HT1080 (cell line): ENCODE measurements around the gene SUN2. TPM values are rescaled to one million over a fixed set of nuclear protein-coding genes. Genes with fewer than 3 reads are reported as not detected.

Experiments used
- DNase-seq: peaks from one replicate; pipeline ENCODE4 v3.0.0-alpha.2; 2015; ENCODE audit warnings: low read depth
- total RNA-seq: library from RNA; depleted of rRNA; stranded (reverse); fragments of >200 nt; shearing (Covaris generic); gene quantifications from 2 replicates; pipeline ENCODE4 v1.2.3, GENCODE V29; 2014

The SUN2 gene
- total RNA-seq, 1 experiment from 2014 or later: 87.9 TPM

DNA sequence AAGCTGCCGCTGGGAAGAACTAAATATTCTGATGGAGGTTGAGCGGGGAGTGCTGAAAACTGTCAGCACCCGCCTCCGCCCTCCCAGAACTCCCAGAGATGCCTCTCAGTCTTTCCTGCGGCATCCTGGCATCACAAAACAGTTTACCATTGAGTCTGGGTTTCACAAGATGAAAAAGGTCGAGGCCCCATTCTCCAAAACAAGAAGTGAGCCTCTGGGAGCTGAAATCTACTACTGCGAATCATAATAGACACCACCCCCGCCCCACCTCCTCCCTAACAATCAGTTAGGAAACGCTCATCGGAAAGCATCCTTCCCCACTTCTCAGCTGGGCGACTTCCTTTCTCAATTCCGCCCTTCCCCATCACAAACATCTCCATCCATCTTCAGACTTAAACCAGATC is 1.0 kb downstream of the SUN2 start:
- no peak for DNase-seq

DNA sequence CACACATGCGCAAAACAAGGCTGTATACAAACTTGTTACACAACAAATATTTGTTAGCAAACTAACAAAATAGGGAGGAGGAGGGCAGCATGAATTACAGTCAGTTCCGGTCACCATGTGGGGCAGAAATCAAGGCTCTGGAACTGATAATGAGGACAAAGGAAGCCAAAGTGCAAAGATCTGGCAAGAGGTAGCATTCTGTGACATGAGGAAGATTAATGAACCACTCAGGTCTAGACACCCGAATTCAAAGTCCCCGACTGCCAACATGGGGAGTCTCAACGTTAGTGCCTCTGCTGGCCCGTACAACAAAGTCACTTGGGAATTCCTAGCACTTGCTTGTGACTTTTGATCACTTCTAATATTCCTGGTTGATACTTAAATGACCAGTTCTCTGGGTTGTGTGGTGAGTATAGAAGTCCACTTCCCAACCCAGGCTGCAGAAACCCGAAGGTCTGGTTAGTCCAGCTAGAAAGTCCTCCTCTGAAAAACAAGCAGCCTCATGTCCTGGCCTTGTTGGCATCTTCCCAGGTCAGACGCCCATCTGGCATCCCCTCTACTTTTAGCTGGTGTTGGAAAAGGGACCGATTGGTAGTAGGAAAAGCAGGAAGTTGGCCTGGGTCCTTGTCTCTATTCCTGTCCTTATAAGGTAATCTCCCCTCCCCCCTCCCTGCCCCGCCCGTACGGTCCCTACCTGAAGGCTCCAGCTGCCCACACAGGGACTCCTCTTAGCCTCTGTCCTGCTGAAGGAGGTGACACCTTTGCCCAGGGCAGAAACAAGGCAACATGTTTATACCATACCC is 1.6 kb downstream of the SUN2 start:
- DNase-seq: no peak

DNA sequence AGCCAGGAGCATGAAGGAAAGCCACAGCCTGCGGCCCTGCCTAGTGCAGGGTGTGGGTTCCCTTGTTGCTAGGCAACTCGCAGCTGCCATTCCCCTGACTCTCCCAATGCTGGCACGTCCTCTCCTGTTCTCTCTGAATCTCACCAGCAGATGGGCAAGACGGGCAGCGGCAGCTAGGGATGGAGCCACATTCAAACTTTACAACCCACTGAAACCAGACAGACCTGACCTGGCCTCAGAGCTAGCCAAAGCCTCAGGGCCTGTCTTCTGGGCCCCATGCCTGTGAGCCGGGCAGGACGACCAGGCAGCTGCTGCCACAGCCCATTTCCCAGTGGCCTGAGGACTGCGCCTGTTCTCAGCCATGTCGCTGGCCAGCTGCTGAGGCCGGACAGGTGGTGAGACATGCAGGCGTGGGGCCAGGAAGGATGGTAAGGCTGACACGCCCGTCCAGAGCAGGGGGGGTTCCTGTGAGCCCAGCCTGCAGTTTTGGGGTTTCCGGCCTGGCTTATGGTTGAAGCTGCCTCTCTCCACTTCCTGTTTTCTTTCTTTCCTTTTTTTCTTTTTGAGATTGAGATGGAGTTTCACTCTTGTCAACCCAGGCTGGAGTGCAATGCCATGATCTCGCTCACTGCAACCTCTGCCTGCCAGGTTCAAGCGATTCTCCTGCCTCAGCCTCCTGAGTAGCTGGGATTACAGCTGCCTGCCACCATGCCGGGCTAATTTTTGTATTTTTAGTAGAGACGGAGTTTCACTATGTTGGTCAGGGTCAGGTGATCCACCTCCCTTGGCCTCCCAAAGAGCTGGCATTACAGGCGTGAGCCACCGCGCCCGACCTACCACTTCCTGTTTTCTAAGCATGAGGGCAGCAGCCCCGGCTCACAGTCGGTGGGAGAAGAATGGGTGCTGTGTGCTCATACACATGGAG is 4.1 kb downstream of the SUN2 start:
- no peak for DNase-seq

DNA sequence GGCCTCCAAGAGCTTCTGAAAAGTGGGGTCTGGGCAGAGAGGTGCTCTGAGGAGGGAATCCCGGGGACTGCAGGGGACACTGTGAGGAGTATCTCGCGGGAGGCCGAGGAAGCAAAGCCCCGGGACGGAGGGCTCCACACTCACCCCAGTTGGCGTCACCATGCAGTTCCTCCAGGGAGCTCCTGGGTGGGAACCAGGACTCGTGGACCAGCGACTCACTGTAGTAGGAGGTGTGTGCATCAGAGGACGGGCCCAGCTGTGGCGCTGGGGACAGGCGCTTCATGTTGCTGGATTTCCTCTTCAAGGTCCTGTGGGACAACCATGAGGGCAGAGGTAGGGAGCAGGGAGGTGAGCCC is 4.8 kb downstream of the SUN2 start:
- DNase-seq: no peak

DNA sequence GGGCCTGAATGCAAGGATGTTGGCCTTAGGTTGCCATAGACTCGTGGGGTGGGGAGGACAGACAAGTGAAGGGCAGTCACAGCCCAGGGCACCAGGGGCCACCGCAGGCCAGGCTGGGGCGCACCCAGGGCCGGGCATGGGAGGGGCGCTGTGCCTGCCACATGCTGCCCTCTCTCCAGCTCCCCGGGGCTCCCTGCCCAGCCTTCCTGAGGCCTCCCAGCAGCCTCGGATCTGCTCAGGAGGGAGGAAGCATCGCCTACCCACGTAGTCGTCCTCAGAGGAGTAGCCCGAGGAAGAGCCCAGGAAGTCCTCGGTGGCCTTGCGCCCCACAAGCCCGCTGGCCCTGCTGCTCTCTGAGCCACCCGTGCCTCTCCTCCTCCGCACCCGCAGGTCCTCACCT is 5.2 kb downstream of the SUN2 start:
- no peak for DNase-seq

DNA sequence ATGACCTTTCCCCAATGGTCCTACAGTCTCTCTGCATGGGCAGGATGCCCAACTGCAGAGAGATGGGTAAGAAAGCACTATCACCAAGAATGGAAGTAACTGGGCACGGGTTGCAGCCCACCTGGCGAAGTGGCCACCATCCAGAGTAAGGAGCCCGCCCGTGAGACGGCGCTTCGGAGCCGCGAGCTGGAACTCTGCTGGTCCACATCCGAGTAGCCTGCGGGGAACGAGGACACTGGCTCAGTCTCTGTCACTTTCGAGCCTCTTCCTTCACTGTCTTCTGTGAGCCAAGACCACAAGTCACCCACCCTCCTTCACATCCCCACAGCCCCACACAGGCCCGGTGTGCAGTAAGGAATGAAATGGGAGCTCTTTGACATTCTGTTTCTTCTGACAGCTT is 5.7 kb downstream of the SUN2 start:
- DNase-seq: no peak

DNA sequence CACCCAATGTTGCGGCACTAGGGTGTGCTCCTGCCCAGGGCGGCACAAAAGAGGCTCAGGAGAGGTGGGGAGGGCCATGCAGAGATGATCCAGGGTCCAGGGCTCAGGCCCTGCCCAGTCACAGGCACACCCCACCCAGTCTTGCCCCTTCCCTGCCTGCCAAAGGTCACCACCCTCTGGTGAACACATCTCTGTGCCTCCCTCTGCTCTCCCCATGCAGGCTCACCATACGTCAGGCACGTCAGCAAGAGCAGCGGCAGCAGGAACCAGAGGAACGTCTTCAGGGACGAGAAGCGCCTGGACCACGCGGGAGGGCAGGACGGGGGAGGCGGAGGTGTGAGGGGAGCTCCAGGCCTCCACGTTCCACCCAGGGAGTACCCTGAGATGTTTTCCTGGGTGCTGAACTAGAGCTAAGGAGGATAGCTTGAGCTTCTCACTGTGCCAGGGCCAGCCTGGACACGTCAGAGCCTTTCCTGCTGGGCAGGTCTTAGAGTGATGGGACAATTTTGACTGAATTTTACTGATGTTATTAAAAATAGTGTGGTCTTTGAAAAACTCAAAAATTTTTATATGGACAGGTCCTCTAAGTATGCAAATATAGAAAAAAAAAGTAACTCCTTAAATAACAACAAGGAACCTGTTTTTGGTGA is 7.2 kb downstream of the SUN2 start:
- no peak for DNase-seq

DNA sequence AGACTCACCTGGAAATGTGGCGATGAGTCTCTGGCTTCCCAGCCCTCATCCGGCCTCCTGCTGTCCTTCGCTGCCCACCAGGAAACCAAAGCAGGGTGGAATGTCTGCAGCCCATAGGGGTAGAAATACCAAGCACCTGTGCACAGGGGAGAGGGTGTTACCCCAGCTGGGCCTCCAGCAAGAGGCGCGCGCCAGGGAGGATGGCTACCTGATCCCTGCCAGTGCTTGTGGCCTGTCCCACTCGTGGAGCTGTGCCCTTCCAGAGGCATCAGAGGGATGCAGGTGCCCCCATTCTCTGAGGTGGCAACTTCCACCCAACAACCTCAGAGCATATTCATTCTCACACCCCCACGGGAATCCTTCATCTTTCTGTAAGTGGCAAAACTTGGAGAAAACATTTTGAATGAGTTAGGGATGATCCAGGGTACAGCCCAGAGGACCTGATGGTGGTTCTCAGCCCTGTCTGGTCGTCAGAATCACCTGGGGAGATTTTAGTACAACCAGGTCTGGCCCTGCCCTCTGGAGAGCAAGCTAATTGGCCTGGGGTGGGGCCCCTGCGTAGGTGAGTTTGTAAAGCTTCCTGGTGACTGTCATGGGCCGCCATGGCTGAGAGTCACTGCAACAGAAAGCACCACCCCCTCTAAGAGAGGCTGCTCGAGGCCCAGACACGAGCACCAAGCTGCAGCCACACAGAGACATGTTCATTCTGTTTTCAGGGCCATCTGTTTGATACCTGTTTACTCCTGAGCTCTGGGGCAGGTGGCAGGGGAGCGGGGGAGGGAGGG is 9.9 kb downstream of the SUN2 start:
- no peak for DNase-seq

DNA sequence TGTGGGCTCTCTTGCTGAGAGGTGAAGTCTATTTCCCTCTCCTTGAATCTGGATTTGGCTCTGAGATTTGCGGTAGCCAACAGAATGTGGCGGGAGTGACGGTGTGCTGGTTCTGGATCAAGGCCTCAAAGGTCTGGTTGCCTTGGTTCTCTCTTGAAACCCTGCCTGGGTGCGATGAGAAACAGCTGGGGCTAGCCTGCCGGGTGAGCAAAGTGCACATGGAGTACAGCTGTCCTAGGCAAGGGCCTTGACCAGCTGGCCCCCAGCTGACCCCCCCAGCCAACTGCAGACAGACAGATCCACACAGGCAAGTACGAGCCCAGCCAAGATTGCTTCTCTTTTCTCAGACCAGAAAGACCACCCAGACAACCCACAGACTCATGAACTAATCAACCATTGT is 10.8 kb downstream of the SUN2 start:
- DNase-seq: no peak

DNA sequence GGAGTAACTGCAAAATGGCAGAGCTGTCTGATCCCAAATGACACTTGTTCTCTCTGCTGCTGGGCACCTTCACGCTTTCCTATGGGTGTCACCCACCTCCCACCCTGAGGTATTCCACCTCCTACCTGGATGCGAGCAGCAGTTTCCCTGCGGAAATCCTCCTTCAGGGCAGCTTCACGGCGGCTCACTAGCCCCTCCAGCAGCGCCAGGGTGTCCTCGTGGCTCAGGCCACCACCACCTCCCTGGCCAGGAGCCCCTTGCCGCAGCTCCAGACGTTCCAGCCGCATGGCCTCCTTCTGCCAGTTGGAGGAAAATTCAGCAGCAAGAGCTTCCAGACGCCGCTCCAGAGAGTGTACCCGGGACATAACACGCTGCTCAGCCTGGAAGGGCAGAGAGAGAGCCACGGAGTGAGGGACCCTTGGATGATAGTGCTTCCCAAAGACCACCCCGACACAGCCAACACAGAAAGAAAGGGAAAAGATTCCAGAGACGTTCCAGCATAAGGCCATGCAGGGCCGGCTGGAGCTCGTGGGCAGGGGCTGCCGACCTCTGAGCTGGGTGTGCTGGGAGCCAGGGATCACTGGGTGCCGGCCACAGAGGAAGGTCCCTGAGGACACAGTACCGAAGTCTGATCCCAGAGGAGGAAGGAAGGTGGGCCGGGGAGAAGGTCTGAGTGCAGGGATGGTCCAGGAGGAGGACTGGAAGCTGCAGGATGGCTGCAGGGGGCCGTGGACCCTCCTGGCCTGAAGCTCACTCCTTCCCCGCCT is 13.4 kb downstream of the SUN2 start:
- no peak for DNase-seq

DNA sequence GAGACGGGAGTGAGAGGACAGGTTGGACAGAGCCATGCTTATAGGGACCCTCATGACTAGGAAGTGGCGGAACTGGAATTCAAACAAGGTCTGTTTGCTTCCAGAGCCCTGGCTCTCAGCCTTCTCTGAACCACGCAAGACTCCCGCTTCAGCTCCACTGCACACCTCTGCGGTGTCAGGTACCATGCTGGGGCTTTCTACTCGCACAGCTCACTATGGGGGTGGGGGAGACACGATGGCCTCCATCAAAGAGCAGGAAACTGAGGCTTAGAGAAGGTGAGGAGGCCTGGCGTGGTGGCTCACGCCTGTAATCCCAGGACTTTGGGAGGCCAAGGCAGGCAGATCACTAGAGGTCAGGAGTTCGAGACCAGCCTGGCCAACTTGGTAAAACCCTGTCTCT is 14.2 kb downstream of the SUN2 start:
- DNase-seq: no peak

DNA sequence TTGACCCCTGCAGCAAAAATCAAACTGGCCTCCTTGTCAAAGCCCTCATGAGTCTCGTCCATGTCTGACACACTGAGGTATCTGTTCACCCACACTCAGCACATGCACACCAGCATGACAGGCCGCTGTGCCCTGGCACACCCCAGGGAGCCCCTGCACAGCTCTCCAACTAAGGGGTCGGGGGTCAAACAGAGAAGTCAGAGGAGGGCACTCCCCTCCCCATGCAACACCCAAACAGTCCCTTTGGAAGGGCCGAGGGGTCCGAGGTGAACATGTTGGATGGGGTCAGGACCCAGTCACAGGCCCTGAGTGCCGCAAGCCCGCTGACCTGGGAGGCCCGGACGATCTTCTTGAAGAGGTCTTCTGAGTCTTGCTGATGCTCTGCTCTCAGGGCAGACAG is 14.6 kb downstream of the SUN2 start:
- no peak for DNase-seq

DNA sequence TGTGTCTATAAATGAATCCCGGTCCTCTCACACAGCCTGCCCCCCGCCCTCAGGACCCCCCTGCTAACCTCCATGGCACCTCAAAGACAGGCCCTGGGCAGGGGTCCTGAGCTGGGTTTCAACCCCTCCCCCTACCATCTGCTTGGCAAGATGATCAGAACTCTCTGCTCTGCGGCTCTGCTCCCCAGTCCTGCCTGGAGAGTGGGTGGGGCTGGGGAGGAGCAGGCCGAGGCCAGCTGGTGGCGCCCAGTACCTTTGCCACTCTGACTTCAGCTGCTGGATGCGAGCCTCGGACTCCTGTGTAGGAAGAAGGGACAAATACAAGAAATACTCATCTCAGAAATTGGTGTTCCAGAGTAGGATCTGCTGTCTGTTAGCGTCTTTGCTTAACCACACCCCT is 15.0 kb downstream of the SUN2 start:
- DNase-seq: no peak

DNA sequence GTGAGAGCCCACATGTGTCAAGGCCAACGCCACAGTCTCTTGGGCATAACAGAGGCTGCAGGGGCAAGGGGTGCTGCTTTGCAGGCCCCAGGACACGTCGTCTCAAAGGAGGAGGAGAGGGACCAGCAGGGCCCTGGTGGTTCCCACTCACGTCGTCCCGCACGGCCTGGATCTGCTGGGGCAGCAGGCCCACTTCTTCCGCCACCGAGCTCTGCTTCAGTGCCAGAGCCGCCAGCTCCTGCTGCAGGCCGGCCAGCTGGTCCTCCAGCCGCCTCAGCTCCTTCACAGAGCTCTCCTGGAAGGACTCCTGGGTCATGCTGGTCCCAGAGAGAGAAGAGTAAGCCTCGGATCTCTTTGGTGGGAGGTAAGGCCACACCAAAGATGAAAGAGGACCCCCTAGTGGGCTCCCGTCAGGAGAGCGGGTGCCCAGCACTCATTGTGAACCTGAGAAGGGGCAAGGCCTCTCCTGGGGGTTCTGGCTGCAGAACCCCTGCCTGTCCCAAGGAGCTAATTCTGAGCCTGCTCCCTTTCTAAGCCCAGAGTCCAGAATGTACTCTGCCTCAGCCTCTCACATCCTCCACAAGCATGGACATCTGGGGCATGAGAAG is 15.6 kb downstream of the SUN2 start:
- no peak for DNase-seq

DNA sequence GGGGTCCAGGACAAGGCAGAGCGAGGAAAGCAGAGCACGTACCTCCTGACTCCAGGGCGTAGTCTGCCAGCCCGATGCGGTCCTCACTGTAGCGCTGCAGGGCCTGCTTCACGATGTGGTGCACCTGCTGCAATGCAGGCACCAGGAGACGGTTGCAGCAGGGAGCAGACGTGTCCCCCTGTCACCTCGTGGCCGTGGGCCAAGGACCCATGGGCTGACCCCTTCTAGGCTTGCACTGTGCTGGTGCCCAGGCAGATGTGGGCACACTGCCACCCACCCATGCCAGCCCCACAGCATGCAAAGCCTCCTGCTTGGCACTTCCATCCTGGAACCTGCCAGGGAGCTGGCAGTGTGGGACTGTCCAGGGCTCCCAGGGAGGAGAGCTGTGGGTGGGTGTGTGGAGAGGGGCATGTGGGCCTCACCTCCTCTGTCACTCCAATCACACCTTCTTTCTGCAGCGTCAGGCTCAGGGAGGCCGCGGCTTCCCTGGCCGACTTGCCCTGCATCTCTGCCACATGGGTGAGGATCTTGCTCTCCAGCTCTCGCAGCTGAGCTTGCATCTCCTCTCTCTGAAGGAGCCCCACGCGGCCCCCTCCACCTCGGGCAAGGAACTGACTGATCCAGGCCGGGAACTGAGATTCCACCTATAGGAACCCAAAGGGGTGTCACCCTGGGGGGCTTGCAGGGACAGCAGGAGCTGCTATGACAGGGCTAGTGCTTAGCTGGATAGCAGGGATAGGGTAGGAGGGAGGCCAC is 16.3 kb downstream of the SUN2 start:
- DNase-seq: no peak

DNA sequence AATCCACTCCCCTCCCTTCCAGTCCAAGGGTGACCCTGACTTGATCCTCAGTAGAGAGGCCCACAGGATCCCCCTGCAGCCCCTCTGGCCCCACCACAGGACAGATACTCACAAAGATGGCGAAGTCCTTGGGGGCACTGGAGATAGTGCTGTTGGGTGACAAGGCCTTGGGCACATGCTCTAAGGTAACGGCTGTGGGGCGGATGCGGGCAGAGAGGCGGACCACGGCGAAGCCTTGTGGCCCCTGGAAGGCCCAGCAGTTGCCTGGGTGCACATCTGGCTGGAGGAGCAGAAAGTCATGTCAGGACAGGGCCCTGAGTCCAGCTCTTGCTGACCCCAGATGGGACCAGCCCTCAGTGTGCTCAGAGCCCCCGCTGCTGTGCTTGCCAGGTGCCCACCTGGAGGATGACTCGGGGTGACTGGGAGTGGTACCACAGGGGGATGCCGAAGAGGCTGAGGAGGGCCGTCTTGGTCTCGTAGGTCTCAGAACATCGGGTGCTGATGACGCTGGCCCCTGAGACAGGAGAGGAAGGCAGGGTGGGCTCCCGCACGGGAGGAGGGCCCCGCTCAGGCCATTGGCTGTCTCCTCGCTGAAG is 17.2 kb downstream of the SUN2 start:
- DNase-seq: no peak

DNA sequence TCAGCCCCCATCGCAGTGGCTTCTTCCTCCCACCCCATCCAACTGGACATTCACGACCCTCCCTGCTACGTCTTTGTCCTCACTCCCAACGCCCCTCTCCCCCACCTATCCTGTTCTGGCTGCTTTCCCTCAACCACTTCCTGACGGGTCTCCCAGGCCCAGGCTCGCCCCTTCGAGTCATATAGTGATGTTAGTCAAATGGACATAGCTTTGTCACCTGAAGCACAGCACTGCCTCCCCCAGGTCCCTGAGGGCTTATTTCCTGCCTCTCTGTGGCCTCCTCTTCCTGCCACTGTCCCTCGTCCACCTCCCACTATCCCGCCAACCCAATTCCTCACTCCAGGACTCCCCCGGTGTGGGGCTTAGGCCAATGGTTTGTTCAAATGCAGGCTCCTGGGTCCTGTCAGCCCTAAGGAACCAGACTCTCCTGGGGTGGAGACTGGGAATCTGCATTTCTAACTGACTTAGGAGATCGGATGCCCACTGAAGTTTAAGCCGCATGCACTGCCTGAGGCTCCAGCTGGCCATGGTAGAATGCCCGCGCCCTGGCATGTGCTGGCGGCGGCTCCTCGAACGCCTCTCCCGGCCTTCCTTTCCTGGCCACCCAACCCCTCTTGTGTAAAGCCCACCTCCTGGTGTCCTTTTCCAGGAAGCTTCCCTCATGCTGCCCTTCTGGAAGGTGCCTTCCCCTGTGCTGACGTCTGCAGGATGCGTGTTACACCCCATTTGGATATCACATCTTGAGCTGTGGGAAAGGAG is 18.3 kb downstream of the SUN2 start:
- peak; percentile 72 for DNase-seq

DNA sequence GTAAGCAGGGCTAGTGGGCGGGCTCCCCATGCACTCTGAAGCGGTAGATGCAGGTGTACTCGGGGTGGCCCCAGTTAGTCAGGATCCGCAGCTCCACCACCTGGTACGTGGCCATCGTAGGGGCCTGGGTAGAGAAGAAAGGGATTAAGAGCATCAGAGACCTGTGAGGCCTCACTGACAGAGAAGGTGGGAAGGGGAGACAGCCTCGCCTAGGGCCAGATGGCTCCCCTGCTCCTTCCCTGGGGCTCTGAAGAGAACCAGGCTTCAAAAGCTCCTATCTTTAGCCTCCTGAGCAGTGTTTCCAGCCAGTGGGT is 19.6 kb downstream of the SUN2 start:
- no peak for DNase-seq
